Measurements from ENCODE around the gene FLAD1.
"Not testable (repeated sequence)": the region's sequence is repeated elsewhere in the genome, so short reads cannot be mapped to it uniquely, and the experiment has no call there.

Gene FLAD1

GRCh38 chr1:154969860-154970452 lies 13.2 kb upstream of the FLAD1 start:
- no peak; the same call in 1 of the 2 replicates for TF ChIP-seq POLR2A (IDR thresholded peaks at IDR 0.05; ENCODE audit: low read depth, low read length)
- DNase-seq (ENCODE audit: insufficient read length, low spot score) (no peak), FAIRE-seq (no peak)

DNA sequence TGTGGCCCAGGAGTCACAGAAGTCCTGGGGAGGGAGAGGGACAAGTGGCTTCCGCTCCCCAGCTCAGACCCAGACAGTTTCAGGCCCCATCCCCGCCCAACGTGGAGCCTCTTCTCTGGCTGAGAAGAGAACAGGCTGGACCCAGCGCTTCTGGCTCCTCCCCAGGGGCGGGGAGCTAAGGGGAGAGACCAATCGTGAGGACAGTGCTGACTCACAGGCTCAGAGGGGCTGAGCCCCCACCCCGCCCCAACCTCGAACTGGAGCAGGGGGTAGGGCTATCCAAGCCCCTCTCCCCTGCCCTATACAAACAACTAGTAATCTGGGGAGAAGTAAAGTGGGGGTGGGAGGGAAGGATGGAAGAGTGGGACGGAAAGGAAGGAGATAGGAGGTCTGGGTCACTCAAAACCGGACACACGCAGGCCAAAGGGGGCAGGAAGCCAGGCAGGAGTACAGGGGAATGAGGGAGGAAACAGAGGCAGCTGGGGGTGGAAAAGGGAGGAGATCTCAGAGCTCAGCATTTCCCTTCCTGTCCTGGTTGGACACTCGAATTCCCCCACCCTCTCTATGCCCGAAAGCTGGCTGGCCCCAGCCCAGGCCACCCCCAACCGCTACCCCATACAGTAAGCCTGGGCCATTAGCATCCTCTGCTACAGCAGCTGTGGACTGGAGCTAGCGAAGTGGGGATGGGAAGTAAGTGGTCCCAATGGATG lies 12.4 kb upstream of the FLAD1 start, which contains the start of gene SHC1:
TSS of gene SHC1 (minus strand) at position 117 of the 710 bp plus-strand sequence. CDS start 221 bp downstream, outside the sequence.
- peak; percentile 90 for DNase-seq (ENCODE audit: insufficient read length, low spot score)
- FAIRE-seq, result no peak
- peak; percentile 96 for TF ChIP-seq POLR2A (IDR thresholded peaks at IDR 0.05; ENCODE audit: low read depth, low read length)

DNA sequence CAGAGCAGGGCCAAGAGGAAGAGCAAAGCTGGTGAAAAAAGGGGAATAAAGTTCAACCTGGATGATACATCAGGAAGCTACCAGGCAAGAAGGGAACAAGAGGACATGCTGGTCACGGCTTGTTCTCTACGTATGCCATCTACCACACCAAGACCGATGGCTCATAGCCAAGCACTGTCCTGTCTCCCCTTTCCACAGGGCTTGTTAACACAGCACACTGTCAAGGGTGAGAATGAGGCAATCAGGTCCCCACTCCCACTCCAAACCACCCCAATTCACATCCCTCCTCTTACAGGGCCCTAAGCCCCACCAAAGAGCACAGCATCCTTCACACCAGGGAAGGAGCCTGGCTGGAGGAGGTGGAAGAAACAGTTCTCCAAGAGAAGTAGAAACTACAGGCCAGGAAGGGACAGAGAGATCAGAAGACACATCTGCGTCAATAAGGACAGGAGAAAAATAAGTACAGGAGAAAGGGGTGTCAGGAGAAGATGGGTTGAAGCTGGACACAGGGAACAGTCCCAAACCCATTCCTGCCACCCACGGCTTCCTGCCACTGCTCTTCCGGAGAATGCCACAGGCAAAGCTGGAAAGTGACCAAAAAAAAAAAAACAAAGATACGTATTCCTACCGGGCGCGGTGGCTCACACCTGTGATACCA lies 11.7 kb upstream of the FLAD1 start:
- DNase-seq (ENCODE audit: insufficient read length, low spot score) (no peak), FAIRE-seq (no peak)
- no peak for TF ChIP-seq POLR2A (IDR thresholded peaks at IDR 0.05; ENCODE audit: low read depth, low read length)

DNA sequence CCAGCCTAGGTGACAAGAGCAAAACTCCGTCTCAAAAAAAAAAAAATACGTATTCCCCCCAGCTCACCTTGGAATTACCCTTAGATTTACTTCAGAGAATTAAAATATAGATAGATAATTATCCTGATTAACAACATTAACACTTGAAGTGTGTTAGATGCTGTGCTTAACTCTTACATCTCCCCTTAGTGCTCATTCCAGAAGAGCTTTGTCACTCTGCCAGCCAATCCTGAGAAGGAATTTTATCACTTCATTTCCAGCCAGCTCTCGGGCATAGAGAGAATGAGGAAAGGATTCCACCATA lies 11.0 kb upstream of the FLAD1 start:
- no peak for FAIRE-seq
- no peak for DNase-seq (ENCODE audit: insufficient read length, low spot score)
- no peak for TF ChIP-seq POLR2A (IDR thresholded peaks at IDR 0.05; ENCODE audit: low read depth, low read length)

DNA sequence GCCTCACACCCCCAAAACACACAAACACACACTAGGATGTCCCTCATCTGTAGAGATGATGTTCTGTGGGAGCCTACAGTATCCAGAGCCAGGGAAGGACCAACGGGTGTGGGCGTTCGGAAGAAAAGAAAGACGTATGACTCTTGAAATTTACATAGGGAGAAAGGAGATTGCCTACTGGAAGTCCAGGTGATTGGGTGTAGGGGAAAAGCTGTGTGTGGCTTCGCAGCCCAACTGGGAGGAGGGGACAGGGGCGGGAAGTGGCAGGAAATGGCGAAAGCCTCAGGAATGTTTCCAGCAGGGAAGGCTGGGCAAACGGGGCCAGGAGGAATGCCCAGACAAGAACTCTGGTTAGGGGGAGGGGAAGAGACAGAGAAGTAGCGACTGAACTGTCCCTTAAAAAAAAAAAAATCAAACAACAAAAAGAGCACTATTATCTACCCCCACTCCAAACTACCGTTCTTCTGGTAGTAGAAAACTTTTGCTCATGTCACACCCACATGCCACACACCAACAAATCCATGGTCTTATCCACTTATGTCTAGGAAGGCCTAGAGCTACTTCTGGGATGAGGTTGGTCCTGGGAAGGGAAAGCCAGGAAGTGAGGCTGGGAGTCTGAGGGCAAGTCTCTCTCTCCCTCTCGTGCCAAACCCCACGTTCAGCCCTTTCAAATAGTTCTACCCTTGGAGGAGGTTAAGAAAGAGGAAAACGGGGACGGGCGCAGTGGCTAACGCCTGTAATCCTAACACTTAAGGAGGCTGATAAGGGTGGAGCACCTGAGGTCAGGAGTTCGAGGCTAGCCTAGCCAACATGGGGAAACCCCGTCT lies 10.4 kb upstream of the FLAD1 start:
- DNase-seq (ENCODE audit: insufficient read length, low spot score), result peak; percentile 71
- FAIRE-seq, result no peak
- peak; percentile 38; the same call in 1 of the 2 replicates for TF ChIP-seq POLR2A (IDR thresholded peaks at IDR 0.05; ENCODE audit: low read depth, low read length)

DNA sequence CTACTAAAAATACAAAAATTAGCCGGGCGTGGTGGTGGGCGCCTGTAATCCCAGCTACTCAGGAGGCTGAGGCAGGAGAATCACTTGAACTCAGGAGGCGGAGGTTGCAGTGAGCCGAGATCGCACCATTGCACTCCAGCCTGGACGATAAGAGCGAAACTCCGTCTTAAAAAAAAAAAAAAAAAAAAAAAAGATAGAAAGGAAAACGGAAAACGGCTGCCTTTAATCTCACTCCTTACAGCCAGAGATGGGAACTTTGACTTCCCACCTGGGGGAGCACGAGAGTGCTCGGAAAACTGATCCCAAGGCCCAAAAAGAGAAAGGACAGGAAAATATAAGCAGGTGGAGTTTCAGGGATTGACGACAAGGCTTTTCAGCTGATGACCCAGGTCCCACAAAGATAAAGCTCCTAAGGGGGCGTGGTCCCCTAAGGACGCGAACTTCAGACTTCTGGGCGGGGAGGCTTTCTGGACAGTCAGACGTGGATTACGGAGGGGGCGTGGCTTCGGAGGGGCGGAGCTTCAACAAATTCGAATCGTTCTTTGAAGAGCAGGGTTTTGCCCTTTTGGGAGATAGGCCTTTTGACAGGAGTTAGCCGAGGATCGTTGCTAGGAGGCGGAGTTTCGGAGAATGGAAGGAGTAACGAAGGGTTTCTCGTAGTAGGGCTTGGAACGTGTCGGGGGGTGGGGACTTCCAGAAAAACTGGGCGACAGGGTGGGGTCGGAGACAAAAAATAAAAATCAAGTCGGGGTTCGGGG lies 9.6 kb upstream of the FLAD1 start:
- peak; percentile 53; the same call in 1 of the 2 replicates for TF ChIP-seq POLR2A (IDR thresholded peaks at IDR 0.05; ENCODE audit: low read depth, low read length)
- DNase-seq (ENCODE audit: insufficient read length, low spot score) (peak; percentile 58), FAIRE-seq (peak; percentile 33)

- FAIRE-seq, result peak; percentile 52
- DNase-seq (ENCODE audit: insufficient read length, low spot score), result peak; percentile 86
Observed at GRCh38 chr1:154974102-154974807, 8.9 kb upstream of the FLAD1 start, which contains the start of gene CKS1B. TSS of gene CKS1B (plus strand) at chr1:154974681. CDS start at chr1:154974746, 65 bp downstream.

DNA sequence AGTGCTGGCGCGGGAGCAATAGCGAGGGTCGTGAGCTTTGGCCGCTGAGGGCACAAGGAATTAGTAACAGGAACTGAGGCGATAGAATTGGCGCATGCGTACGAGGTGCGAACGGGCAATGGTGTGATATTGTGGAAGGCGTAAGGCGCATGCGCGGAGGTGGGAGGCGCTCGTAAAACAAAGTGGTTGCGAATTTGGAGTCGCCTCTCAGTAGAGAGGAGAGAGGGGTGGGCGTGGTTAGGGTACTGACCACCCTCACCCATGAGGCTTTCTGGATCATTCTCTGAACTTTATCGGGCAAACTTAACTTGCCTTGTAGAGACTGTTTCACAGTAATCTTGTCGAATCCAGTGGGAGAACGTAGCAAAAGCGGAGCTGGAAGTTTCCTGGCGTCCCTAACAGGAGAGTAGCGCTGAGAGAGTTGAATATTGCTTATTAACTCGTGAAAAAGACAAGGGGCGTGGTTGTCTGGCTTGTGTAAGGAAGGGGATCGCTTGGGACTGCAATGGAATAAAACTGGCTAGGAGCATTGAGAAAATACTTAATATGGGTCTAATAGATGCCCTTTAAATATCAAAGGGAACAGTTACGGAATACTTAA lies 8.2 kb upstream of the FLAD1 start:
- peak; percentile 65; the same call in 1 of the 2 replicates for TF ChIP-seq POLR2A (IDR thresholded peaks at IDR 0.05; ENCODE audit: low read depth, low read length)
- FAIRE-seq, result no peak
- peak; percentile 77 for DNase-seq (ENCODE audit: insufficient read length, low spot score)

More at GRCh38 chr1:154974102-154974807, 8.9 kb upstream of the FLAD1 start, which contains the start of gene CKS1B:
- TF ChIP-seq POLR2A (IDR thresholded peaks at IDR 0.05; ENCODE audit: low read depth, low read length), result no peak; the same call in 1 of the 2 replicates

DNA sequence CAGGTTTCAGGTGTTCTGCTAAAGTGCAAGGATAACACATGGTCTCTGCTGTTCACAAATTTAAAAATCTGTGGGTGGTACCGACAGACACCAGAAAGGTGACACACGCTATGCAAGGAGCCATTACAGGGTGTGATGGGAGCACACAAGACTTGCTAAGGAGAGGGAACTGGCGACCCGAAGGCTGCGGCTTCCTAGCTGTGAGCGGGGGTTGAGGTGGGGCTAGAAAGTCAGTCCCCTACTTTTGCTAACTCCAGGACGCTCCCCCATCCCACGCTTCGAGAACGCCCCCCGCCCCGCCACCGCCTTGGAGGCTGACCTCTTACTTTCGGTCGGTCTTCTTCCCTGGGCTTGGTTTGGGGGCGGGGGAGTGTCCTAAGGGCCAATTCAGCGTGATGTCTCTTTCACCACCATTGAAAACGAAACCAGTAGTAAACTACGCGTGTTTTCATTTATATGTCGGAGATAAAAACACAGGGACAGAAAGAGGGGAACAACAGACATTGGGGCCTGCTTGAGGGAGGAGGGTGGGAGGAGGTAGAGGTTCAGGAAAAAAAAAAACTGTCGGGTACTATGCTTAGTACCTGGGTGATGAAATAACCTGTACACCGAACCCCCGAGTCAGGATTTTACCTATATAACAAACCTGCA lies 7.6 kb upstream of the FLAD1 start:
- FAIRE-seq (no peak), DNase-seq (ENCODE audit: insufficient read length, low spot score) (no peak)
- peak; percentile 37; the same call in 1 of the 2 replicates for TF ChIP-seq POLR2A (IDR thresholded peaks at IDR 0.05; ENCODE audit: low read depth, low read length)

DNA sequence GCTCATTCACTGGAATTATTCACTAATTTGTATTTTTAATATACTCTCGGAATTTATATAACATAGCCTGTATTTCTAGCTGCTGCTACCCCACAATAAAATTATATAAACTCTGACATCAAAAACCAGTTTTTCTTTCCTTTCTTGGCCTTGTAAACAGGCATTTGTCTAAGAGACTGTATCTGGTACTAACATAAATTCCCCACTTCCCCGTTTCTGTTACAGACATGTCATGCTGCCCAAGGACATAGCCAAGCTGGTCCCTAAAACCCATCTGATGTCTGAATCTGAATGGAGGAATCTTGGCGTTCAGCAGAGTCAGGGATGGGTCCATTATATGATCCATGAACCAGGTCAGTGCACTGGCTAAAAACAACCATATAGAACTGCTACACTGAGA lies 5.4 kb upstream of the FLAD1 start:
- not testable (repeated sequence) for FAIRE-seq; DNase-seq (ENCODE audit: insufficient read length, low spot score)

DNA sequence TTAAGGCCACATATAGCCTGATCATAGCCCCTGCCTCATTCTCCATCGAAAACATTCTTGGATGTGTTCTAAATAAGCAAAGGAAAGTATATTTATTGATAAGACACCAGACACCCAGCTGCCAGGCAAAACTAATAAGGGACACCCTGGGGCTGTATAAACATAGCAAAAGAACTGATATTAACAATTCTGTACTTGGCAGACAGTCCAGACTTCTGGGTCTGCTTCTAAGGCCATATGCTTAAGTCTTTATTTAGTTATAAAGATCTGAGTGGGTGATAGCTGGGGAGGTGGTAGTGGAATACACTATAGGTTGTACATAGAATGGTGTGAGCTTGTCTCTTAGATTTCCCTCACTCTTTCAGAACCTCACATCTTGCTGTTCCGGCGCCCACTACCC lies 4.8 kb upstream of the FLAD1 start:
- TF ChIP-seq POLR2A (IDR thresholded peaks at IDR 0.05; ENCODE audit: low read depth, low read length), result no peak
- no peak for FAIRE-seq
- no peak for DNase-seq (ENCODE audit: insufficient read length, low spot score)

- no peak for DNase-seq (ENCODE audit: insufficient read length, low spot score)
- no peak for TF ChIP-seq POLR2A (IDR thresholded peaks at IDR 0.05; ENCODE audit: low read depth, low read length)
- no peak for FAIRE-seq
Observed at GRCh38 chr1:154982341-154982740, 803 bp upstream of the FLAD1 start.

Measured in H54 (cell line).